Measurements from ENCODE around the gene VTN.

- no peak for TF ChIP-seq CTCF (IDR thresholded peaks at IDR 0.05)
- no peak for TF ChIP-seq POLR2A (IDR thresholded peaks at IDR 0.05)
Measured at GRCh38 chr17:28334171-28334570, 35.9 kb downstream of the VTN start.

All from thyroid gland (tissue), 4 donors.